DOHH2 (cell line): Measurements from ENCODE around the gene SALL3.

ENCODE experiments used
- CTCF ChIP-seq: fragments of 200-600 bp; sonication (generic); IDR thresholded peaks from one replicate; pipeline ENCODE4 v1.5.1; 2014; ENCODE audit warnings: antibody characterized with exemption, mild to moderate bottlenecking, low read depth, low read length; ENCODE audit not compliant: poor library complexity, severe bottlenecking
- EZH2phosphoT487 ChIP-seq: fragments of 200-600 bp; sonication (generic); IDR thresholded peaks from 2 replicates; pipeline ENCODE4 v1.6.1; 2017; ENCODE audit warnings: borderline replicate concordance, mild to moderate bottlenecking, antibody characterized with exemption, low read length, moderate library complexity, mixed read lengths

- TF ChIP-seq CTCF (no peak), EZH2phosphoT487 (no peak)
Measured at GRCh38 chr18:79022603-79023002, 43.0 kb downstream of the SALL3 start.
